ENCODE data around the gene TMPRSS7. TPM values are rescaled to one million over a fixed set of nuclear protein-coding genes. Genes with fewer than 3 reads are reported as not detected.

TMPRSS7 gene
- total and polyA plus RNA-seq, 12 donors, result not detected

DNA sequence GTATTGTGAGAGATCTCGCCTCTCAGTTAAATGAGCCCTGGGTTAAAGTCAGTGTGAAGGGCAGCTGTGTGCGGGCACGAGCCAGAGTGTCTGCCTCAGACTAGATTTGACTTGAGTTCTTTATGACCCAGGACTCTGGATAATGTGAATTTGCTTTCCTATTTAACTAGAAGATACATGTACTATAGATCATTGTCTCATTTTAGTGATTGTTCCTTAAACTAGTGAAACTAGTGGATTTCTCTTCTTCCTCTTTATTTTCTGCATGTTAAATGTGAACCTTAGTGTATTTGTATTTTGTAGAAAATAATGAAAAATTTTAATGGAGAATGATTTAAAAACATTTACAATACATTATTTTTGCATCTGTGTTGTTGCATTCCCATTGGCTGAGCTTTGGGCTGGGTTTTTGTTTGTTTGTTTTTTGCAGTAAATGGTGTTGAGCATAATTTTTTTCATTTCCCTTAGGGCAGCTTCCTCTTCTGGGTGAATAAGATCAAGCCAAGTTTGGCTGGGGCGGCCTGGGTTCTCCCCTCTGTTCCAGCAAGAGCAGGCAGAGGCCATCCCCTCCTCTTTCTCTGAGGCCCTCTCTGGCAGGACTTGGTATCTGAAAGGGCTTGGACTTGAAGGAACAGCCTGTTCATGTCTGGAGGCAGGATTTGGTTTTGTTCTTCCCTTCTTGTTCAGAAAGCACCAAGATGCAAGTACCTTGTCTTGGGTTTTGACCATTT is 83.5 kb downstream of the TMPRSS7 start:
- WGBS, 4 donors, result 80 to 86% (median 85%) methylated on average over 4 of the region's 4 CpGs
- intact Hi-C loops (cut with DNase I), result loop anchor here in 1 of 2 donors (10.0 kb wide), 1 partner anchor 407 kb away; no protein-coding TSS in a partner anchor
- peak in 4 of 7 donors; percentile 23 to 37 (median 29) for DNase-seq

DNA sequence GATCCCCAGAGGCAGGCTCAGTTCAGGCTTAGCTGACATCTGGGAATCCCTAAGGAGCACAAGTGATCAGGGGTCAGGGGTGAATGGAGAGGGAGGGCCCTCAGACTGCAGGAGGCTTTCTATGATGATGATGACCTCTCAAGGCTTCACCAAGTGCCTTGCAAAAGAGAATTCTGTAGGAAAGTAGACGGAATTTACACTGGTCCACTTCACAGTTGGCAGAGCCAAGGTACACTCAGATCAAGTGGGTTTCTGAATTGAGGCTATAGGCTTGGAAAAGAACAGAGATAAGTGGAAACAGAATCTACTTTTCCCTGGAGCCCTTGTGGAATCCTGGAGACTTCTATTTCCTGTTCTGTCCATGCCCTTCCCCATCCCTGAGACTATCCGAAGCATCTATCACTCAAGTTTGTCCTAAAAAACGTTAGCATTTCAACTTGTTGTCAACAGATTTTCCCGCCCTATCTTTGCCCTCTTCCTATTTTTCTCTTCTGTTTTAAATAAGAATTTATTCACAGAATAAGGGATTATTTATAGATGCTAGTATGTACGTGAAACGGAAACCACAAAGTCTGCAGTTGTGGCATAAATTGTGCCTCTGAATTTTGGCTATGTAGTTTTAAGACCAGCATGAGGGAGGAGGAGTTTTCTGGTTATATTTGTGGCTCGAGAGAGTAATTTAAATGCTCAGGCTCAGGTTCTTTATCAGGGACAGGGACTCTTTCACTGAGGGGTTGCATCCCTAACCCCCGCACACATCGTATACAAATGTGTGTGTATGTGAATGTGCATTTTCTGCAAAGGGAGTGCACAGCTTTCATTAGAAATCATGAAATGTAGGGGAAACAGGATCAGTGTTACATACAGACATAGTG is 85.7 kb downstream of the TMPRSS7 start:
- no peak overlapping the region for H3K4me3 ChIP-seq
- WGBS, 4 donors, result 70 to 79% (median 74%) methylated on average over 9 of the region's 9 CpGs
- no peak for DNase-seq
- H3K27me3 ChIP-seq, result no peaks in the 10 kb centered on the region
- H3K27ac ChIP-seq, result no peak overlapping the region
- H3K9me3 ChIP-seq (replicated peaks in 1 of 3), result no peaks in the 10 kb centered on the region
- no peaks in the 10 kb centered on the region for H3K36me3 ChIP-seq (replicated peaks in 1 of 2)
- intact Hi-C loops (cut with DNase I), result loop anchor here in 1 of 2 donors (10.0 kb wide), 1 partner anchor 405 kb away; no protein-coding TSS in a partner anchor
- H3K4me1 ChIP-seq (replicated peaks in 1 of 2), result peaks cover 0 to 5% of the 10 kb centered on the region in 2 donors
- TF ChIP-seq, protein P1, sequence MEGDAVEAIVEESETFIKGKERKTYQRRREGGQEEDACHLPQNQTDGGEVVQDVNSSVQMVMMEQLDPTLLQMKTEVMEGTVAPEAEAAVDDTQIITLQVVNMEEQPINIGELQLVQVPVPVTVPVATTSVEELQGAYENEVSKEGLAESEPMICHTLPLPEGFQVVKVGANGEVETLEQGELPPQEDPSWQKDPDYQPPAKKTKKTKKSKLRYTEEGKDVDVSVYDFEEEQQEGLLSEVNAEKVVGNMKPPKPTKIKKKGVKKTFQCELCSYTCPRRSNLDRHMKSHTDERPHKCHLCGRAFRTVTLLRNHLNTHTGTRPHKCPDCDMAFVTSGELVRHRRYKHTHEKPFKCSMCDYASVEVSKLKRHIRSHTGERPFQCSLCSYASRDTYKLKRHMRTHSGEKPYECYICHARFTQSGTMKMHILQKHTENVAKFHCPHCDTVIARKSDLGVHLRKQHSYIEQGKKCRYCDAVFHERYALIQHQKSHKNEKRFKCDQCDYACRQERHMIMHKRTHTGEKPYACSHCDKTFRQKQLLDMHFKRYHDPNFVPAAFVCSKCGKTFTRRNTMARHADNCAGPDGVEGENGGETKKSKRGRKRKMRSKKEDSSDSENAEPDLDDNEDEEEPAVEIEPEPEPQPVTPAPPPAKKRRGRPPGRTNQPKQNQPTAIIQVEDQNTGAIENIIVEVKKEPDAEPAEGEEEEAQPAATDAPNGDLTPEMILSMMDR (IDR thresholded peaks at IDR 0.05), result no peak
- TF ChIP-seq POLR2A (IDR thresholded peaks at IDR 0.05), result no peak

More for the DNA sequence above, 83.5 kb downstream of the TMPRSS7 start:
- H3K36me3 ChIP-seq (replicated peaks in 1 of 2), result no peaks in the 10 kb centered on the region
- peaks cover 0 to 5% of the 10 kb centered on the region in 2 donors for H3K4me1 ChIP-seq (replicated peaks in 1 of 2)
- H3K4me3 ChIP-seq, result no peak overlapping the region
- no peaks in the 10 kb centered on the region for H3K27me3 ChIP-seq
- no peak for TF ChIP-seq POLR2A (IDR thresholded peaks at IDR 0.05)
- TF ChIP-seq, protein P1 (IDR thresholded peaks at IDR 0.05), result peak in 2 of 6 experiments; percentile 6 to 7
- H3K27ac ChIP-seq, result no peak overlapping the region
- no peaks in the 10 kb centered on the region for H3K9me3 ChIP-seq (replicated peaks in 1 of 3)

DNA sequence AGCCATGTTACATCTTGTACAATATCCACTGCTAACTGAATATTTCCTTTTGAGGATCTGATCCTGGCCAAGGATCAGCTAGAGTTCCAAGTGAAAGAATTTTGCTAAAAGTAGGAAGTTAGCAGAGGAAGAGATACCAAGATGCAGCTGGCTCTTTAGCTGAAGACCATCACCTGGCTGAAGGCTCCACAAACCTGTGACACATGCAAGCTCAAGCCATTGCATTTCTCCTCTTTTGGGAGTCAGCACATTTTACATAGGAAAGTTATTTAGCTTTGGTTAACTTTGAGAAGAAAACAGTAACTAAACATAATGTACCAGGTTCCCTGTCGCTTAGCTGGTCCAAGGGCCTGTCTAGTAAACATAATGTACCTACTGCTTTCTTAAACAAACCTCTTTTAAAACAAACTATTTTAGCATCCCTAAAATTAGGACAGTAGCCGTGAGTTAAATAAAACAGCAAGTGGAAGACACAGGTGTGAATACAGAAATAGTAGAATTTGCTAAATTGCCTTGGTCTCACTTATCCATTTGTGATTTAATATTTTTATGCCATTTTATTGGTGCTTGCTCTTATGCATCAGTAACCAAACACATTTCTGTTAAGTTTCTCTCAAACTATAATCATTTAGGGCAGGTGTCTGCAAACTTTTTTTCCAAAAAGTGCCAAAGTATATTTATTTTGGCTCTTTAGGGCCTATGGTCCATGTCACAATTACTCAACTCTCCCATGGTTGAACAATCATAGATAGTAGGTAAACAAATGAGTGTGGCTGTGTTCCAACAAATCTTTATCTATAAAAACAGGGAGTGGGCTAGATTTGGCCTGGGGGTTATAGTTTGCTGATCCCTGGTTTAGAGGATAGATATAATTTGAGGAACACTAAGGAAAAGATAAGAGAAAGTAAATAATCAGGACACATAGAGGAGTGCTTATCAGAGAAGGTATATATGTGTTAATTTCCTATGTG is 87.3 kb downstream of the TMPRSS7 start:
- Histone ChIP-seq H3K27me3 (no peaks in the 10 kb centered on the region), H3K4me3 (no peak overlapping the region), H3K9me3 (replicated peaks in 1 of 3) (no peaks in the 10 kb centered on the region), H3K4me1 (replicated peaks in 1 of 2) (peaks cover 4 to 8% of the 10 kb centered on the region in 2 donors), H3K27ac (no peak overlapping the region), H3K36me3 (replicated peaks in 1 of 2) (no peaks in the 10 kb centered on the region)
- no peak for DNase-seq
- TF ChIP-seq, protein P1 (IDR thresholded peaks at IDR 0.05), result no peak
- no peak for TF ChIP-seq POLR2A (IDR thresholded peaks at IDR 0.05)
- 93 to 94% (median 94%) methylated on average over 2 of the region's 2 CpGs for WGBS, 4 donors
- intact Hi-C loops (cut with DNase I), result no loop called here
